HG02938 (cell line): ENCODE data around the gene PDGFRB.
A peak's percentile ranks its signal among the peaks of the same experiment; 100 is the strongest.

Source experiments
- ATAC-seq: cut with Tn5 transposase; IDR thresholded peaks from one replicate; pipeline ENCODE4 v1.9.1; 2021; ENCODE audit warnings: mild to moderate bottlenecking, moderate library complexity; ENCODE audit not compliant: unreplicated experiment

The PDGFRB gene

GRCh38 chr5:150164211-150164980 lies 8.8 kb upstream of the PDGFRB start:
- no peak for ATAC-seq

DNA sequence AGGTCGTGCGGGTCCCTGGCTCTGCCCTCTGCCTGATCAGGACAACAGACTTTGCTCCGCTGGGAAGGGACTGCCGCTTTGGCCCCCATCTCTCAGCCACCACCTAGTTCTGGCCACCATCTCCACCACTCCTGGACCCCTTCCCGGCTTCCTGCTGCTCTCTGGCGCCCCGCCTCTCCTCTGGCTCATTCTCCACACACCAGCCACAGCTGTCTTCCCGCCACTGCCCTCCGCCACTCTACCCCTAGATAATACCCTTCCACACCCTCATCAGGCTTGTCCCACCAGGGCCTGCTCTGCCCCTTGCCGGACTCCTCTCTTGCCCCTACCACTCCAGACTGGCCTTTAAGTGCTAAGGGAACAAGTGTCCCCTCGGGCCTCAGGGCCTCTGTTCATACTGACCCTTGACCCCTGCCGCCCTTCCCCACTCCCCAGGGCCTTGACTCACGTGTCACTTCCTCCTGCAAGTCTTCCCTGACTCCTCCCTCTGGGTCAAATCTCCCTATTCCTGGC lies 8.0 kb upstream of the PDGFRB start:
- no peak for ATAC-seq

DNA sequence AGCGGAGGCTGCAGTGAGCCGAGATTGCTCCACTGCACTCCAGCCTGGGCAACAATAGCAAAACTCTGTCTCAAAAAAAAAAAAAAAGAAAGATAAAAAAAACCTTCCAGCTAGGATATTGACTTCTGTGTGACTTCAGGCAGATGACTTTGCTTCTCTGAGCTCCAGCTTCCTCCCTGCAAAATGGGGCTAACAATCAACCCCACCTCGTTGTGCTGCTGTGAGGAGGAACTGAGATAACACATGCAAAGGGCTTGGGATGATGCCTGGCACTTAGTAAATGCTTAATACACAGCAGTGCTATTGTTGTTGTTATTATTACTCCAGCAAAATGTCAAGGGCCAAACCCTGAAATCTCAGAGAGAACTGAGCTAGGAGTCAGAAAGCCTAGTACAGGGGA lies 7.4 kb upstream of the PDGFRB start:
- no peak for ATAC-seq

DNA sequence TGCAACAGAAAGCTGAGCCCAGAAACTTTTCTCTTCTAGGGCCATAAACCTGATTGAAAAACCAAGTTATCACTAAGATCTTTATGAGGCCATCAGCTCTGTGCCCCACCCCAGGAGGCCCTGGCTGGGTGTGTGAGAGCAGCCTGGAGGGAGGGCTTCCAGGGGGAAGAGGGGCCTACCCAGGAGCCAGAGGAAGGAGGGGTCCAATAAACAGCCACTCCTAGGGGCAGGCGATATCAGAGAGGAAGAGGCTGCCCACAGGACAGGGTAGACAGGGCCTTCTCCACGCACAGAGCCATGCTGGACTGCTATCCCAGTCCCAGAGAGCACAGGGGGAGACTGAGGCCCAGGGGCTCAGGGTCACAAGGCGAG lies 6.5 kb upstream of the PDGFRB start:
- ATAC-seq, result no peak

DNA sequence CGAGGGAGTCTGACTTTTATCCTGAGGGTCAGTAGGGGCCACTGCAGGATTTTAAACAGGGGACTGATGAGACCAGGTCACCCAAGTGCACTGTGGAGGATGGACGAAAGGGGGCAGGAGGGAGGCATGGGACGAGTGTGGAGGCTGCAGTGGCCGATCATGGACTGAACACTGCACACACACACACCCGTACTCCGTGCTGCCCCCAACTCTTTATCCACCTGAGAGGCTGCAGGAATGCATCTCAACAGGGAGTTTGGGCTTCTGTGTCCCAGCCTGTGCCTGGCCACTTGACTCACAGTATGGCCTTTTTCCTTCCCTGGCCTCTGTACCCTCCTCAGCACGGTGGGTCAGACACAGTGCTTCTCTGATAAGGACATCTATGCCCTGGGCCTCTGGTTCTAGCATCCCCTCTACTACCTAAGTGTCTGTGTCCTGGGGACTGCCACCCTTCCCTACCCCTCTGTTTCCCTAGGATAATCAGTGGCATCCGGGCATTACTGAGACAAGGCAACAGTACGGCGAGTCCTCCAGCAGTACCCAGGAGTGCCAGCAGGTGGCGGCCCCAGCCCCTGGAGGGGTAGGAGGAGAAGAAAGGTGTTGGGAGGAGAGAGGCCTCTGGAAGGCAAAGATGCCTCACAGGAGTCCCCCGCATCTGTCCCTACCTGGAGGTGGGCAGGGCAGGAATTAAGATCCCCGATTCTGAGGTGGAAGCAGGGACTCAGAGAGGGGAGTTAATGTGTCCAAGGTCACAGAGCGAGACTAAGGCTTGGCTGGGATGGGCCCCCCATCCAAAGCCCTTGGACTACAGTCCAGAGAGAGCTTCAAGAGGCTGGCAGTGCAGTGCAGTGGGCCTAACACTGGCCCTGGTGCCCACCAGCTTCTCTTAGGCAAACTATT lies 5.8 kb upstream of the PDGFRB start:
- ATAC-seq, result peak; percentile 63

DNA sequence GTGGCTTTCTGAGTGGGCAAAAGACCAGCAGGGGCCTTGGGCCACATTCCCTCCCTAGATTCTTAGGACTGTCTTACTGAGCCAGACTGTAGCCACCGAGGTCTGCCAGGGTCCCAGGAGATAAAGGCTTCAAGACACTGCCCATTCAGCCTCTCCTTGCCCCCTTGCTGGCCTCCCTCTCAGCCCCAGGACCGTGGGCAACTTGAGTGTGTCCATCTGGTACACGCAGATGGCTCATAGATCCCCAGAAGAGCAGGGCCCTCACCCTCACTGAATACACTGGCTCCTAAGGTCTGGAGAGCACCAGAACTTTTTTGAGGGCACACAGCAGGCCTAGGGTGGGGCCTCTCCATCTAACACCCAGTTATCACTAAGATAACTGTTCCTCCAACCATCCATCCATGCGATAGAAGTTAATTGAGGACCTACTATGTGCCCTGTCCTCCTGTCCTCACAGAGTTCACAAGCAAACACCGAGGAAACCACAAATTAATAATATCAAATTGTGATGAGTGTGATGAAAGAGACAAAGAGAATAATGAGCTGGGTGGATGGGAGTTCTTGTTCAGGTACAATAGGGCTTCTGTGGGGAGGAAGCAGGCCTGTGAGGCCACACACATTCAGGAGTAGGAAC lies 4.9 kb upstream of the PDGFRB start:
- ATAC-seq, result no peak

DNA sequence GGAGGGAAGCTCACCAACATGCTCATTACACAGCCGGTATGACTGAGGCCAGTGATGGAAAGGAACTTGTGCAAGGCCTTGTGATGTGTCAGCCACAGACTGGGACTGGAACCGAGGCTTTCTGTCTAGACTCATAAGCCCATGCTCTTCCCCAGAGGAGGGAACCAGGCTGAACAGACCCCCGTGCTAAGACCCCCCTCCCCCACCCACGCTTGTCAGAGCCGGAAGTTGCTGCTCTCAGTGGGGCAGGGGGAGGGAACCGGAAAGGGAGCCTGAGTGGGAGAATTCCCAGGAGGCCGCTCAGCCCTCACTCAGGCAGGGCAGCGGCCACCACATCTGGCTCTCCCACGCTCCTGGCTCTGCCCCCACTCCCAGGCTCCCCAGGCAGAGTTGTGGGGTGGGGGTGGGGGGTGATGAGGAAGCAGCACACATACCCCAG lies 4.1 kb upstream of the PDGFRB start:
- no peak for ATAC-seq

DNA sequence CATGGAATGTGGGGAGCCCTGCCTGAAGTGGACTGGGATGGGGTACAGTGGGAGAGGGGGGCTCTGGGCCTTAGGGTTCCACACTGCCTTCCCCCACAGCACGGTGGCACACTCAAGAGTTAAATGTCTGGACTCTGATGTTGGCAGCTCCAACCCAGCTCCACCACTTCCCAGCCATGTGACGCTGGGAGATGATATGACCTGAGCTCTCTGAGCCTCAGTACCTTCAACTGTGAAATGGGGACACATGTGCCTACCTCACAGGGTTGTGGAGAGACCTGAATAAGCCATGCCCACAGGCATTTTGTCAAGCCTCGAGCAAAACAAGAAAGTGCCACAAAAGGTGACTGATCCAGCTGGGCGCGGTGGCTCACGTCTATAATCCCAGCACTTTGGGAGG lies 3.4 kb upstream of the PDGFRB start:
- ATAC-seq, result no peak

GRCh38 chr5:150158170-150158949 lies 2.7 kb upstream of the PDGFRB start:
- ATAC-seq, result no peak

DNA sequence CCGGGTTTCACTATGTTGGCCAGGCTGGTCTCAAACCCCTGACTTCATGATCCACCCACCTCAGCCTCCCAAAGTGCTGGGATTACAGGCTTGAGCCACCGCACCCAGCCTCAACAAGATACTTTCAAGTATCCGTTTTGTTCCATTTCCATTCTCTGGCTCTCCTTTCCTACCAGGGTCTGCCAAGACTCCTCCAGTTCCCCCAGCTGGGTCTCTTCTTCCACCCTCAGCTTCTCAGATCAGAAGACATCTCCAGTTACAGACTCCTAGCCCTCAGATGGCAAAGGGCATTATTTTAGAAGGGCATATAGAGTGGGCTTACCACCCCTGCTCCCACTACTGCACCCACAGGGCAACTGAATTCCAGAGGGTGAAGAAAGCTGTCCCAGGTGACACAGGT lies 1.5 kb upstream of the PDGFRB start:
- no peak for ATAC-seq

DNA sequence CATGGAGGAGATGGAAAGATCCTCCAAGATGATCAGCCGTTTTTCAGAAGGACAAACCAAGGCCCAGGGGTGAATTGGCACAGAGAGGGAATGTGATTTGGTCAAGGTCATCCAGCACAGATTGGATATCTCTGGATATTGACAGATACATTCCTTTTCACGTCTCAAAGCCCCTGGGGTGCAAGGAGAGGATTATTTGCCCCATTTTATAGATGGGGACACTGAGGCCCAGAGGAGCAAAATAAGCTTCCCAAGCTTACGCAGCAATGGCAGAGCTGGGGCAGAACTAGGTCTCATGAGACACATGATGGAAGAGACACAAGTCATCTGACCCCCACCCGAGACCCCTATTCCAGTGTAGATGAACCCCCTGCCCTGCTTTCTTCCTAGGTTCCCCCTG lies 895 bp upstream of the PDGFRB start:
- ATAC-seq, result no peak

DNA sequence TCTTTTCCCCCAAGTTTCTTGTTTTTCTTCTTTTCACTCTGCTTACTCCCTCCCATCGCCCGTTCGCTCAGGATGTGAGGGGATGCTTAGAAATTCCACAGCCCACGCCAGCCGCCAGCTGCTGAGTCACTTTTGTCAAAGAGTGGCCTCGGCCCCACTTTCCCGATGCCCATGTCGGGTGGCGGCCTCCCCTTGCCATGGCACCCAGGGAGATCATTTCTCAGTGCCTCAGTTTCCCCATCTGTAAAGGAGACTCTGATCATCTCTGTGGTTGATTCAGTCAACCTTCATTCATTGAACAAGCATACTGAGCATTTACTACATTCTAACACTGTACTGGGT lies 353 bp upstream of the PDGFRB start:
- ATAC-seq, result no peak

DNA sequence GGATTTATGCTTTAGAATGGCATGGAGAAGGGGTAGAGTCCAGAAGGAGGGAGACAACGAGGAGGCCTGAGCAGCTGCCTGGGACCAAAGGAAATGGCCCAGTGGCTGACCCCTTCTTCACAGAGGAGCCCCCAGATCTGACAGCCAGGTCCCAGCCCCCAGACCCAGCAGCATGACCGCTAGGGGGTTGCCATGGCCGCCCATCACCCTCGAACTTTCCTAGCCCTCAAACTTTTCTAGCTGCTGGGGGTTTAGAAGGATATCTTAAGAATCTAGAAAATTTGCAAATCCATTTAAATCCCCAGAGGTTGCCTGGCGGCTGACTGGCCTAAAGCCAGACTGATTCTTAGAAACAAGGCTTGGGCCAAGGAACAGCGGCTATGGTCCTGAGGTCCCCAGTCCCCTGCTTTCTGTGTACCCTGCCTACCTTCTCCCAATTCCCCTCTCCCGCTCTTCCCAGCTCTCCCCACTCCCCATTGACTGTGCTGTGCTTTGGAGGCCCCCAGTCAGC lies 972 bp downstream of the PDGFRB start:
- no peak for ATAC-seq

DNA sequence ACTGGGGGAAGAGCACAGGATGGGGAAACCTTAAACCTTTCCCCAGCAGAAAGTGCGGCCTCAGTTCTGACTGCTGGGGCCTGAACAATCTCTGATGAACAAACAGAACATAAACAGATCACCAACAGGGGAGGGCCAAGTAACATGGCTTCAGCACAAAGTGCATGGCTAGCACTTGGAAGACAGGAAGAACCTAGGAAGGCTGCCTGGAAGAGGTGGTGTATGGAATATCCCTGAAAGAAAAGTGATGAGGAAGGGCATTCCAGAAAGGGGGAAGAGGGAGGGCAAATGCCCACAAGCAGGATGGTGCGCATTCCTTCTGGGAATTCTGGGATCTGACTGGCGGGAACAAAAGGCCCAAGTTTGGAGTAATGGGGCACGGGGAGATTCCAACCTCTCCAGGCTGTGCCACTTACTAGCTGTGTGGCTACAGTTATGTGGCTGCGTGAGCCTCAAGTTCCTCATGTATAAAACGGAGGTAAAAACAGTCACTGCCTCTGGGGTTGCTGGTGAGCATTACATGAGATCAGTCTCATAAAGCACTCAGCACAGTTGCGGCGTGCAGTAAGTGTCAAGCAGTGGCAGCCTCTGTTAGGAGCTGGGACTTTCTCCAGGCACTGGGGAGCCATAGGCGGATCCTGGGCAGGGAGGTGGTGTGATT lies 1.6 kb downstream of the PDGFRB start:
- peak; percentile 66 for ATAC-seq

DNA sequence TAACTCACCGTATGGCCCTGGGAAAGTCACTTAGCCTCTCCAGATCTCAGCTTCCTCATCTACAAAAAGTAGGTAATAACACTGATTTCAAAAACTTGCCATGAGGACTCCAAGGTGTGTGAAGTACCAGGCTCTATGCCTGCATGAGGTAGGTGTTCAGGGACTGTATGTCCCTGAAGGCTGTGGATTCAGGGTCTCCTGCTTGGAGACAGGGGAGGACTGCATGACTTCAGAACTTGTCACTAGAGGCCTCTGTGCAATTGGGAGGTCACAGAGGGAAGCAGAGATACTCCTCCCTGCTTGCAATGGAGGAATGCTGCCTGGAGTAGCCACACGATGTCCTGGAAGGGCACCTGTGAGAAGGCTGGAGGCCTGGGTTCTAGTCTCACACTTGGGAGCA lies 2.2 kb downstream of the PDGFRB start:
- ATAC-seq, result no peak

DNA sequence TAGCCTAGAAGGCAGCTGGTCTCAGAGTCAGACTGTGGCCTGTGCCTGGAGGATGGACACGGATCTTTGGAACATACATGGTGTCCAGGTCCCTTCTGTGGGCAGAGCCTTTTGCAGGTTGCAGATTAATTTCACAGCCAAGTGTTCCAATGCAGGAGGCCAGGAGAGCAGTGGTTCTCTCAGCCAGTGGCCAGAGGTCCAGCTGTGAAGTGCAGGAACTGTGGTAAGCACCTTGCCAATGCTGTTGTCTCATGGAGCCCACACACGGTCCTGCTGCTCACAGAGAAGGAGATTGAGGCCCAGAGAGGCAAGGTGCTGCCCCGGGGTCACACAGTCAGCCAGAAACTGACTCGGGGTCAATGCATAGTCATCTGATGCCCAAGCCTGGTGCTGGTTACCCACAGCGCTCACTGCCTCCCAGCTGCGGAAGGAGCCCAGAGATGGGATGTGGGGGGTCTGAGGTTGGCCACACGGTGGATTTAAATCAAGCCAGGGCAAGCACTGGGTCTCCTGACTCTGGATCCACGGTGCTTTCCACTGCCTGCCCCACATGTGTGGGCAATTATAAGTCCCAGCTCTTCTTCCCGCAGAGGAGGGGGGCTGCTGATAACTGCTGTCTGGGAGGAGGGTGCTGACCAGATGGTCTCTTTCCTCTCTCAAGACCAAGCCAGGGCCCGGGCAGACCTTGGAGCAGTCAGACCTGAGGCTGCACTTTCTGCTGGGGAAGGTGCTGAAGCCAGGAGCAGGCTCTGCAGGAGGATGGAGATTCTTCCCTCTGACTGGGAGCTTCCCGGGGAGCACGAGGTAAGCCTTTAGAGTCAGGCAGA lies 2.8 kb downstream of the PDGFRB start:
- ATAC-seq, result no peak

GRCh38 chr5:150149618-150150017 lies 6.0 kb downstream of the PDGFRB start:
- no peak for ATAC-seq

- no peak for ATAC-seq
Observed at GRCh38 chr5:150148117-150148927, 7.3 kb downstream of the PDGFRB start.
